Activated CD4-positive, alpha-beta T cell treated with anti-CD3 and anti-CD28 coated beads for 48 hours (primary cell): Measurements from ENCODE around the gene COCH.
"Not testable (repeated sequence)": the region's sequence is repeated elsewhere in the genome, so short reads cannot be mapped to it uniquely, and the experiment has no call there.

Source experiments
- DNase-seq: peaks from one replicate; pipeline ENCODE4 v3.0.0-alpha.2; 2020

COCH gene

DNA sequence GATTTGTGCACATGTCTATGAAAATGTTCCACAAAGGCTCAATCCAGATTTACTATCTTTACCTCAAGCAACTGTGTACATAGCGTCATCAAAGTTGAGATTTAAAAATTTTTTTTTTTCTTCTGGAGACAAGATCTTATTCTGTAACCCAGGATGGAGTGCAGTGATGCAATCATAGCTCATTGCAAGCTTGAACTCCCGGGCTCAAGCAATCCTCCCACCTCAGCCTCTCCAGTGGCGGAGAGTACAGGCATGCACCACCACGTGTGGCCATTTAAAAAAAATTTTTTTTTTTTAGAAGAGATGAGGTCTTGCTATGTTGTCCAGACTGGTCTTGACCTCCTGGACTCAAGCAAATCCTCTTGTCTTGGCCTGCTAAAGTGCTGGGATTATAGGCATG, 2.3 kb downstream of the COCH start:
- DNase-seq = no peak

DNA sequence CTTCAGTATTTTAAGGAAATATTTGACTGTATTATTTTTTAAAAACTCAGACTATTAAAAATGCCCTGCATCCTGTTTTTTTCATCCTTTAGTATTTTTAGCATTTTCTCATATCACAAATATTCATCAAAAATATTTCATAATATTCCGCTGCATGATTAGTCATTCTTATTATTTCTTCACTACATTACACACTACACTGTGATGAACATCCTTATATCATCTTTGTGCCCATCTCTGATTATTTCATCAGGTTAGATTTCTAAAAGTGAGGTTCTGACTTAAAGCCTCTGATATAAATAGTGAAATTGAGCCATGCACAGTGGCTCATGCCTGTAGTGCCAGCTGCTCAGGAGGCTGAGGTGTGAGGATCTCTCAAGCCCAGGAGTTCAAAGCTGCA, 8.1 kb downstream of the COCH start:
- no peak for DNase-seq

DNA sequence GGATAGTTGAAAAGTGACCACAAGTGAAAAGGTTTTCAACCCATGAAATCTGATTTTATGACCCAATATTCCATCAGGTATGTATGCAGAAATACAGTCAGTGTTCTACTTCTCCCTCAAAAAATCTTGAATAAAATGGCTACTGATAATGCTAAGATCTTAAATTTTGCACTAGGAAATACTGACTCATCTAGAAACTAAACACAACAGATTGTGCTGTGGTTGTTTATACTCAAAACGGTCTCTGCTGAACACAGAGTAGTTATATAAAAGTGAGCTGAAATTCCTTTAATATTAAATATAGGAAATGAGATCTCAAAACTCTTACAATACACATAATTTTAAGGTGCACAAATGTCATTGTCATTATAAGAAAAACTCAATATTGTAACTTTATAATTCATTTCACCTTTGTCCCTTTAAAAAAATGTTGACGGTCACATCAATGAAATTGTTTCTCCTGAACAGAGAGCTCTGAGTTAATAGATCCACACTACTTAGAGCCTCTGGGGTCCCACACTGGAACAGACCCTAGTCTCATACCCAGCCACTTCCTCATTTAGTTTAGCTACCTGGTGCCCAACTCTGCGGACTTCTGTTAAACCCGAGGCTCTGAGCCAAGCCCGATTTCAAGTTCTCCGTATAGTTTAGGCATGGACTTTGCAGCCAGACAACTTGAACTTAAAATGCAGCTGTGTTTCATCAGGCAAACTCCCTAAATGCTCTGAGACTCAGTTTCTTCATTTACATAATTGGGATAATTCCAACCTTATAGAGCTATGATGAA, 9.3 kb downstream of the COCH start:
- DNase-seq = no peak

DNA sequence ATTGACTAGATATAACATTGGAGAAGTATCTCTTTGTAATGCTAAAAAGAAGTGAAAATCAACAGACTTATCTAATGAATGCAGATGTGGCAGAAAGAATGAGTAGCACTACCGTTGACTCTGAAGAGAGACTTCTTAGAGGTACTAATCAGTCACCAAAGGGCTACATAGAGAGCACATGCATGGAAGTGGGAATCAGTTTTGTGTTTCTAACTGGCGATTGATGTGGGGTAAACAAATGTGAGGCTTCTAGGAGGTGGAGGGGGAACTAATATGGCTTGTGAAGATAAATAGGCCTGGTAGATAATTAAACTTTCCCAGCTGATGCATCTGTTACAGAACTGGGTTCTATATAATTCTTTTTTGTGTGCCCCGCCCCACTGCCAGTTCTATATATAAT, 10.5 kb downstream of the COCH start:
- no peak for DNase-seq

DNA sequence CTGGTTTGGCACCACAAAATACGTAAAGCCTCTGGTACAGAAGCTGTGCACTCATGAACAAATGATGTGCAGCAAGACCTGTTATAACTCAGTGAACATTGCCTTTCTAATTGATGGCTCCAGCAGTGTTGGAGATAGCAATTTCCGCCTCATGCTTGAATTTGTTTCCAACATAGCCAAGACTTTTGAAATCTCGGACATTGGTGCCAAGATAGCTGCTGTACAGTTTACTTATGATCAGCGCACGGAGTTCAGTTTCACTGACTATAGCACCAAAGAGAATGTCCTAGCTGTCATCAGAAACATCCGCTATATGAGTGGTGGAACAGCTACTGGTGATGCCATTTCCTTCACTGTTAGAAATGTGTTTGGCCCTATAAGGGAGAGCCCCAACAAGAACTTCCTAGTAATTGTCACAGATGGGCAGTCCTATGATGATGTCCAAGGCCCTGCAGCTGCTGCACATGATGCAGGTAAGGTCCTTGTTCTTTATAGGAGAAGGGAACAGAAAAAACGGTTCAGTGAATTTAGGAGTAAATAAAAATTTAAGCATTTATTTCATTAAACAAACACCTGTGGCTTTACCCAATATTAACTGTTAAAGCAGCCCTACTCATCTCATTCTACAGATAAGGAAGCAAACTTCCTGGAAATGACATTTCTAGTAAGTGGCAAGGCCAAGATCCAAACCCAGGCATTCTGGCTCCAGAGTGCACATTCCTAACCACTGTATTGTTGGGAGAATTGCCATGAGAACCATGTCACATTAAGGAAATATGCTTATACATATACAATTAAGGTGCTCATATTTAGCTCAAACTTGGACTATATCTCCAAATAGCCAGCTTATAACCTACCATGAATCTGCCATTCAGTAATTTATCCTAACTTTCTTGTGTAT, 11.7 kb downstream of the COCH start:
- DNase-seq = no peak

DNA sequence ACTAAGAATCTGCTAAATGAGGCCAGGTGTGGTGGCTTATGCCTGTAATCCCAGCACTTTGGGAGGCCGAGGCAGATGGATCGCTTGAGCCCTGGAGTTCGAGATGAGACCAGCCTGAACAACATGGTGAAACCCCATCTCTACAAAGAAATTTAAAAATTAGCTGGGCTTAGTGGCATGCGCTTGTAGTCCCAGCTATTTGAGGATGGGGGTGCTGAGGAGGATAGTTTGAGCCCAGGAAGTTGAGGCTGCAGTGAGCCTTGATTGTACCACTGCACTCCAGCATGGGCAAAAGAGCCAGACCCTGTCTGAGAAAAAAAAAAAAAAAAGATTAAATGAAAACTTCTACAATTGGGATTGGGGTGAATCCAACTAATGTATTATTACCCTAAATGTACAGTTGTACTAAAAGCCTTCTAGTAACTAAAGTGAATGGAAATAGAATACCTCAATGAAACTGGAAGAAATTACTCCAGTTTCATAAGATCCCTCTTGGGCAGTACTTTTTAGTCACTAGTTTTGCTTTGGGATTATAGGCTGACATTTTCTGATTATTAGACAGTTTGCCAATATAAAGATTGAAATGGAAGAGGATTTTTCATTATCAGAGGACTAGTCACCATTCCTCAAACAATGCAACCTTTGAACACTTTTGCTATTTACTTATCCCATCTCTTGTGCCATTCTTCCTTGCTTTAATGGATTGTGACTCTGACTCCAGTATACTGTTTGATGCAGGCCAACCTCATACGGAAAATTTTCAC, 14.3 kb downstream of the COCH start:
- no peak for DNase-seq

DNA sequence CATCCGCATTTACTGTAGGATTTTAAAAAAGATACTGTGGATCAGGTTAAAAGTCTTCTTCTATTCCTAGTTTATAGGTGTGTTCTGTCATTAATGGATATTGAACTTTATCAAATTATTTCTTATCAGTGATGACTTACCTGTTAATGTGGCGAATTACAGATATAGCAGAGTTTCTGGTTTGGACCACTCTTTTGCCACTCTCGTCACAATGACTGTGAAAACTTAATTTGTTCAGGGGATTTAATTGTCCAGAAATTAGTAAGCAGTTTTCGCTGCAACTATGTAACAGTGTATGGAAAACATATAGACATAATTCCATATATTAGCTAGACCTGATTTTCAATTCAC, 14.9 kb downstream of the COCH start:
- no peak for DNase-seq

DNA sequence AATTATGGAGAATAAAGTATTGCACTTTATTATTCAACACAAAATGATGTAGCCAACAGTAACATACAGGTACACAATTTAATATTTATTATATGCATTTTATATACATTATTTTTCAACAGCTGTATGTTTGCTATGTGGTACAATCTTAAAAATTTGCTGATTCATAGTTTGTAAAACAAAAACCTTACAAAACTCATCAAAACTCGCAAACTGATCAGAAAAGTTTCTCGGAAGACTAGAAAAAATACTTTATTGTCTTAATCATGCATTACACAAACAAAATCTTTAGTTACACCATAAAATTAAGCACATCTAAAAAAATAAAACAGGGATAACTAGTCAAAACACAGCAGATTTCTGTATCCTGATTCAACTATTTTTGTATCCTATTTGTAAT, 19.5 kb downstream of the COCH start:
- DNase-seq = no peak

DNA sequence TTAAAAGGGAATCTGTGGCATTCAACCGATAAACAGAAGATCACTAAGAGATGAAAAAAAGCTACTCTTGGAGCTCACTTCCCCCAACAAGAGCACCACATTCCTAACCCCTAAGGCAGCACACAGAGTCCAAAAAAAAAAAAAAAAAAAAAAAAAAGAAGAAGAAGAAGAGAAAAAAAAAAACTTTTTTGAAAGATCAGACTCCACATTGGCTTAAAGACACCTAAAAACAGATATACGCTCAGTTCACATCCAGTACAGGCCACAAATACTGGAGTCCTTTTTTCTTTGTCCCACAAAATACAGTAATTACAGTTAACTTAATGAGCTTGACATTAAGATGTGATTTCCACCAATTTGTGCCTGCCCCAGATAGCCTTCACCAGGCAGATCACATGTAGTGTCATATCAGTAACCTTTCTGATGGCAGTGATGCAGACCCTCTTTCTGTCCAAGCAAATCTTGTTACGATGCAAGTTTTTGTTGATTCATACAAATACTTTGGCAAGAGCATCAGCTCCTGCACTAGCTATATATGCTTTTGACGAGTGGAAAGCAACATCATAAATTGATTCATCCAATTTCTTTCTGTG, 20.7 kb downstream of the COCH start:
- DNase-seq = no peak

DNA sequence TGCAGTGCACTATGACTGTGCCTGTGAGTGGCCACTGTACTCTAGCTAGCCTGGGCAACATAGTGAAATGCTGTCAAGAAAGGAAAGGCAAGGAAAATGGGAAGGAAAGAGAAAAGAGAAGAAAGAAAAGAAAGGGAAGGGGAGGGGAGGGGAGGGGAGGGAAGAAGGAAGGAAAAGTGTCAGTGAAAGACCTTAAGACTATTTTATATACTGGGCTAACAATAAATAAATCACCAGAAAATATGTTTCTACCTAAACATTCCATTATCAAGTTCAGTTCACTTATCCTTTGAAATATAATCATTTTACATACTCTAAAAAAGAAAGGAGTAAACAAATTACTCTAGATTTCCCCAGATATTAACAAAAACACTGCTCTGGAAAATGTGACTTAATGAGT, 22.1 kb downstream of the COCH start:
- no peak for DNase-seq

DNA sequence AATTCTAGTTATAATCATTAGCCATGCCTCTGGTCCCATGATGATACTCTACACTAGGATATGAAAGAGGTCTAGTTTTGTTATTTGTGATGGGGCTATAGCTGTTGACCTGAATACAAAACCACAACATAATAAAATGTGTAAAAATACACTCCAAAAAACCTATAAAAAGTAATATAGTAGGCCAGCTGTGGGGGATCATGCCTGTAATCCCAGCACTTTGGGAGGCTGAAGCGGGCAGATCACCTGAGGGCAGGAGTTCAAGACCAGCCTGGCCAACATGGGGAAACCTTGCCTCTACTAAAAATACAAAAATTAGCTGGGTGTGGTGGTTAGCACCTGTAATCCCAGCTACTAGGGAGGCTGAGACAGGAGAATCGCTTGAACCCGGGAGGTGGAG, 22.8 kb downstream of the COCH start:
- DNase-seq = not testable (repeated sequence)

DNA sequence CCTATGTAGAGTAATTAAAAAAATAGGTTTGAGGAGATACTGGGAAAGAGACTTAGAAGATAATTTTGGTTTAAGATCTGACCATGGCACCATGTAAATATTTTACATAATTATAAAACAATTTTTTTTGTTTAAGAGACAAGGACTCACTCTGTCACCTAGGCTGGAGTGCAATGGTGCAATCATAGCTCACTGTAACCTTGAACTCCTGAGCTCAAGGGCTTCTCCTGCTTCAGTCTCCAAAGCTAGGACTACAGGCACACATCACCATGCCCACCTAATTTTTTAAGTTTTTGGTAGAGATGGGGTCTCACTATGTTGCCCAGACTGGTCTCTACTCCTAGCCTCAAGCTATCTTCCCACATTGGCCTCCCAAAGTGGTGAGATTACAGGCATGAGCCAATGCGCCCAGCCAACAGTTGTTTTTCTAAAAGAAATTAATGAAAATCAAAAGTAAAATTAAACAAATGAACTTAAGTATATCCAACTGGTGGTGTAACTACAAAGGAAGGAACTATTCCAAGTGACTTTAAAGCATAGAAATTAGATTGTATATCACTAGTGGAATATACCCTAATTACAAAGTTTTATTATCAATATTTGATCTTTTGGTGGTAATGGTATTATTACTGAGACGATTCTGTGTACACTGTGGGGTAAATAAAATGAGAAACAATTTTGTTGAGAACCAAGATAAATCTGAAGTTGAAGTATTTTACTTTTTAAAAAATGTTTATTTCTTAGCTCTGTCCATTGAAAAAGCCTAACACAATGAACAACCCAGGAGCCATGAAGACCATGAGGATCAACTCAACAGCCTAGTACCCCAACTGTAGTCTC, 29.1 kb downstream of the COCH start:
- no peak for DNase-seq

DNA sequence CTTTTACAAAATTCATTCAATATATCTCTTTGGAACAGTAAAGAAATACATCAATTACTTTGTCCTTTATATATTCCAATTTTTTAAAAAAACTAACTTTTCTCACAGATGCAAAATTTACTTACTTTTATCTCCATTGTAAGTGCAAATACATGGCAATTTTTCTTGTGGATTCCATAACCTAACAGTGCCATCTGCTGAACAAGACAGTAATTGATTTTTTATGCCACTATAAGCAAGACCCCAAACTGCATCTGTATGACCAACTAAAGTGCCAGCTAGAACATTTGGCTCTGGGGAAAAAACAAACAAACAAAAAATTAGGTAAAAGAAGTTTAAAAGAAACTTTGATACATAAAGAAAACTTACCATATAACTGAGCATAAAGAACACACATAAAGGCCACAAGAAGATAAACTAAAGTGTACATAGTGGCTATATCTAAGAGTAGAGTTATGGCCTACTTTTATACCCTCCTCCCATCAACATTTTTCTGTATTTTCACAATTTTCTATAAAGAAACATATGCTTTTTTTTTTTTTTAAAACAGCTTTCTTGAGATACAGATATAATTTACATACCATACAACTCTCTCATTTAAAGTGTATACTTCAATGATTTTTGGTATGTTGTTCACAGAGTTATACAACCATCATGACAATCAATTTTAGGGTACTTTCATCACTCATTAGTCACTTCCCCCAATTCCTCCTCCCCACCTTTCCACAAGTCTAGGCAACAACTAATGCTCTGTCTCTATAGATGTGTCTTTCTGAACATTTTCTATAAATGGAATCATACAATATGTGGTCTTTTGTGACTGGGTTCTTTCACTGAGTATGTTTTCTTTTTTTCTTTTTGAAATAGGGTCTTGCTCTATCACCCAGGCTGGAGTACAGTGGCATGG, 32.6 kb downstream of the COCH start:
- no peak for DNase-seq

DNA sequence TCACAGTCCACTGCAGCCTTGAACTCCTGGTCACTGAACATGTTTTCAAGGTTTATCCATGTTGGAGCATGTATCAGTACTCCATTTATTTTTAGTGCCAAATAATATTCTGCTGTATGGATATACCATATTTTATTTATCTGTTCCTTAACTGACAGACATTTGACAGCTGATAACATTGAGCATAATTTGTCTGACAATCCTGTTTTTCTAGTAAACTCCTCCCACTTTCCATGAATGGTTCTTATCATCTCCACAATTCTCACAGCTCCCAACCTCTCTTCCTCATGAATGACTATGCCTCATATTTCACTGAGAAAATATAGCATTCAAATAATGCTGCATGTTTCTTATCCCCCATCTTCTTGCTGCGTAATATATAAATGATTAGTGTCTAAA, 33.3 kb downstream of the COCH start:
- no peak for DNase-seq

DNA sequence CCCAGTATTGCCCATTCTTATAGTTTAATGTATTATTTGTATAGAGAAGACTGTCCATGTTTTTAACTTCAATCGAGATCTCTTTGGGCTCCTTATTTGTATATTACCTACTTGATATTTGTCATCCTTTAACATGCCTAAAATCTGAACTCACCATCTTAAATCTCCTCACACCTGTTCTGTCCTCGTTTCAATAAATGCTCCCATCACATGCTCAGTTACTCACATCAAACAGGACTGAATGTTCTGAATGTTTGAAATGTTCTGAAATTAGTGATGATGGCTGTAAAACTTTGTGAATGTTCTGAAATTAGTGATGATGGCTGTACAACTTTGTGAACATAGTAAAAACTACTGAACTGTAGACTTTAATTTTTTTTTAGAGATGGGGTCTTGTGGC, 34.5 kb downstream of the COCH start:
- DNase-seq = no peak

DNA sequence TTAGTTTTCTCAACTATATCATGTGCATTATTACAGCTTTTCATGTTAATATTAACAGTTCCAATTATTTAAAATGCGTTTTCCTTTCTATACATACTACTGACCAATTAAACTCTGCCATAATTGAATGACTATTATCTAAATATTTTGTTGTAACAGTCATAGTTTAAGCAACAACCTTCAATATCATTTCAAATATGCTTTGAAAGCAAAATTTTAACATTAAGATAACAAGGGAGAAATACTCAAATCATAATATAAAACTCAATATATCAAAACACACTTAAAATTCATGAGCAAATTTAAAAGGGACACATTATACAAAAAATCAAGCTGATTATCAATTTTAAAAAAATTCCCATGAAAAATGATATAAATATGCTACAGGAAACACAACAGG, 40.5 kb downstream of the COCH start:
- no peak for DNase-seq

DNA sequence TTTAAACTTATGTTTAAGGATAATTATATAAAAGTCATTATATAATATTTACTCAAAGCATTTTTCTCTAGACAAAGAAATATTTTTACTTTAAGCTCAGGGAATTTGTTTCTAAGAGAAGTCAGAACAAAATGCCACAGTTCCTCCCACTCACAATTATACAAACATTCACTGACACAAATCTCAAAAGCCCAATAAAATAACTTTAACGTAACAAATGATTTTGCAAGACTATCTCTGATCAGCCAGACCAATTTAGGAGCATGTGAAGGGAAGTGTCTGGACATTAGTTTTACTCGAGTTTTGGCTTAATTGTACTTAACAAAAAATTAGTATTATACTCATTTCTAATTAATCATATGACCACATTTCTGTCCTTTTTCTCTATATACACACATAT, 41.2 kb downstream of the COCH start:
- no peak for DNase-seq

DNA sequence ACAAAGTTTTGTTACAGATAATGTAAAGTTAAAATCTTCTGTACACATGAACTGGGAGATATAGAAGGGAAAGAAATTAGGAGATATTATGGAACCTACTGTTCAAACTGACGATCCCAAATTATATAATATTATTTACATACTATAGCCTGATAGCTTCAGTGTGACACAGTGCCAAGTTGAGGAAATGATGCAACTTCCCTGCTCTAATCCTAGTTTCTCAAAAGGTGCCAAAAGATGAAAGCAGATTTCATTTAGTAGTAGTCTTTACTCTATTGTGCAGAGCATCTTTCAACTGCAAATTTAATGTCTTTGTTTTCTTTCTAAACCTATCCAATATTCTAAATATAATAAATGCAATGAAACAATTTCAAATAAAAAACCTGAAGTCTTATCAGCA, 46.9 kb downstream of the COCH start:
- DNase-seq = no peak

DNA sequence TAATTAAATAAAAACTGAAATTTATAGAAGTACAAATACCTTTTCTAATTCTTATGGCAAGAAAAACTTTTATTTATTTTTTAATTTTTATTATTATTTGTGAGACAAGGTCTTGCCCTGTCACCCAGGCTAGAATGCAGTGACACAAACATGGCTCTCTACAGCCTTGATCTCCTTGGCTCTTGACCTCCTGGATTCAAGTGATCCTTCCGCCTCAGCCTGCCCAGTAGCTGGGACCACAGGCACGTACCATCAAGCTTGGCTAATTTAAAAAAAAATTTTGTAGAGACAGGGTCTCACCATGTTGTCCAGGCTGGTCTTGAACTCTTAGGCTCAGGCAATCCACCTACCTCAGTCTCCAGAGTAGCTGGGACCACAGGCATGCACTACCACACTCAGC, 47.4 kb downstream of the COCH start:
- DNase-seq = no peak

DNA sequence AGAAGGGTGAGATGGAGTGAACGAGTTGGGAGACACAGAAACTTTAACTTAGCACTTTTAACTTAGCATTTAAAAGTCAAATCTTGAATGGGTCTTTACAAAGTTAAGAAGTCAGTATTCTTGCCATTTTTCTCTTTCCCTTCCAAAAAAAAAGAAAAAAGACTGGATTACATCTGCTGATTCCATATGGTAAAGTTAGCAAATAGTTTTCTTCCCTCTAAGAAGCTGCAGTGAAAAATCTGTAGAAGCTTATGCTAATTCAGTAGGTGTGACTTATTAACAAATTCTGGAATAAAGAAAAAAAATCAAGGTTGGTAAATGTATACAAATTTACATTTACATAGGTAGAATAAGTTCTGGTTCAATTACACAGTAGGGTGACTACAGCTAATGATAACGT, 50.9 kb downstream of the COCH start:
- DNase-seq = no peak

DNA sequence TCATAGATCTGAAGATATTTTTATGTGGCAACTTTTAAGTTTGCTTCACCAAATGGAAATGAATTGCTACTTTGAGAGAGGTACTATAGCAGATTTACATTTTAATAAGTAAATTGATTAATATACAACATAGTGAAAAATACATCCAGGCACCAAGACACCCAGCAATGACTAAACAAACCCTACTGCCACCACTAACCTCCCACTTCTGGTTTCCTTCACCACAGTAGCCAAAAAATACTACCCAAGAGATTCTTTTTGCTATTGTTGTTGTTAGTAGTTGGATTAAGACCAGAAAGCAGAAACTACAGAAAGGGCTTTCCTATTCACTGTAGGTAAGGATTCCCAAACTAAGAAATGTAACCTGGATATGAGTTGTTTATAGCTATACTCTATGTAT, 54.1 kb downstream of the COCH start:
- DNase-seq = no peak
